HepG2 (cell line): ENCODE measurements around the gene PDE4D. TPM values are rescaled to one million over a fixed set of nuclear protein-coding genes. Genes with fewer than 3 reads are reported as not detected.

Experiments
- ATAC-seq: fragments of 200-7000 bp; cut with Tn5 transposase; 3 replicates; pipeline ENCODE4 v1.9.1; 2020; ENCODE audit warnings: mild to moderate bottlenecking, moderate library complexity
- BruUV-seq: library from RNA; stranded (reverse); fragments of 400-500 nt; replicated peaks from 2 replicates; lab custom pipeline; 2021; lab: Mats Ljungman, UMichigan
- CTCF ChIA-PET: fragments of 300-600 bp; formaldehyde crosslinking; extraction: SDS; loops from one replicate; lab custom pipeline; 2021; ENCODE audit warnings: low total read pairs, inconsistent platforms, low intra/inter-chr PET ratio; lab: Yijun Ruan, JAX
- POLR2A ChIA-PET: fragments of 350-600 bp; sonication (Branson Sonifier 250); formaldehyde crosslinking; loops from one replicate; lab custom pipeline; 2020; ENCODE audit warnings: antibody characterized with exemption, inconsistent platforms; lab: Yijun Ruan, JAX
- DNase-seq: peaks from one replicate; pipeline ENCODE4 v3.0.0-alpha.2; 2015; ENCODE audit warnings: low spot score
- FAIRE-seq: peaks from 3 replicates; lab custom pipeline; 2011; peaks lifted over from hg19 to GRCh38; lab: Jason Lieb, UNC
- H2AFZ ChIP-seq: one replicate; pipeline ENCODE4 v1.6.1; 2011; ENCODE audit warnings: low read length, inconsistent platforms
- H3K27ac ChIP-seq: fragments of 300-600 bp; 3 replicates; pipeline ENCODE4 v1.8.0; 2011; ENCODE audit warnings: mixed run types, mild to moderate bottlenecking, mixed read lengths, low read length, inconsistent platforms; ENCODE audit not compliant: insufficient read depth; ENCODE audit errors: extremely low read length
- H3K27me3 ChIP-seq, 2 experiments: fragments of 200-600 bp in 1 of 2; 2 replicates in 1 of 2; 3 replicates in 1 of 2; pipeline versions ENCODE4 v1.6.0 to v1.8.0; 2011; ENCODE audit warnings: low read length in 2 of 2, mild to moderate bottlenecking in 2 of 2, moderate library complexity in 2 of 2, inconsistent platforms in 1 of 2; ENCODE audit not compliant: insufficient read depth in 2 of 2, control insufficient read depth in 1 of 2
- H3K36me3 ChIP-seq, 2 experiments: fragments of 200-600 bp in 1 of 2; replicated peaks in 1 of 2; 2 replicates in 1 of 2; 3 replicates in 1 of 2; pipeline versions ENCODE4 v1.5.1 to v1.8.0; 2011; ENCODE audit warnings: low read length in 2 of 2, inconsistent platforms in 1 of 2; ENCODE audit not compliant: insufficient read depth in 2 of 2, control insufficient read depth in 1 of 2
- H3K4me1 ChIP-seq: 2 replicates; pipeline ENCODE4 v1.5.1; 2012; ENCODE audit warnings: low read length, inconsistent platforms; ENCODE audit not compliant: insufficient read depth
- H3K4me2 ChIP-seq: 2 replicates; pipeline ENCODE4 v1.6.0; 2011; ENCODE audit warnings: low read depth, low read length, inconsistent platforms
- H3K4me3 ChIP-seq, 3 experiments: fragments of 200-600 bp in 1 of 3; sonication (generic), shearing (Covaris generic) in 1 of 3; replicated peaks in 1 of 3; 2 replicates each; pipeline ENCODE4 v1.5.1; 2011 to 2016; ENCODE audit warnings: low read length in 3 of 3, inconsistent platforms in 2 of 3, low read depth in 2 of 3, mild to moderate bottlenecking in 2 of 3, control low read depth in 1 of 3, mixed read lengths in 1 of 3; ENCODE audit not compliant: insufficient read depth in 1 of 3
- H3K79me2 ChIP-seq: one replicate; pipeline ENCODE4 v1.6.1; 2011; ENCODE audit warnings: low read length, inconsistent platforms; ENCODE audit not compliant: insufficient read depth
- H3K9ac ChIP-seq: 2 replicates; pipeline ENCODE4 v1.6.0; 2011; ENCODE audit warnings: mild to moderate bottlenecking, low read depth, low read length, inconsistent platforms; ENCODE audit not compliant: insufficient read depth
- H3K9me3 ChIP-seq: 2 replicates; pipeline ENCODE4 v1.5.1; 2012; ENCODE audit warnings: mild to moderate bottlenecking, low read length
- H4K20me1 ChIP-seq: 2 replicates; pipeline ENCODE4 v1.6.0; 2011; ENCODE audit warnings: inconsistent platforms, mild to moderate bottlenecking, low read length, moderate library complexity; ENCODE audit not compliant: insufficient read depth
- ATRX ChIP-seq: sonication (generic); formaldehyde crosslinking; IDR thresholded peaks from 2 replicates; pipeline ENCODE4 v1.4.0; 2020; ENCODE audit warnings: missing genetic modification reagents, borderline replicate concordance
- GATAD2A ChIP-seq: IDR thresholded peaks from 2 replicates; pipeline ENCODE4 v1.6.1; 2016
- KDM2A ChIP-seq: sonication (generic); formaldehyde crosslinking; IDR thresholded peaks from 2 replicates; pipeline ENCODE4 v1.4.0; 2020; ENCODE audit warnings: low read depth, missing genetic modification reagents, borderline replicate concordance
- KLF12 ChIP-seq: sonication (generic); formaldehyde crosslinking; IDR thresholded peaks from 2 replicates; pipeline ENCODE4 v1.4.0; 2020; ENCODE audit warnings: missing genetic modification reagents, borderline replicate concordance
- MEF2D ChIP-seq: sonication (generic); formaldehyde crosslinking; IDR thresholded peaks from 2 replicates; pipeline ENCODE4 v1.5.1; 2020; ENCODE audit warnings: mild to moderate bottlenecking, missing genetic modification reagents
- NFKB2 ChIP-seq: sonication (generic); formaldehyde crosslinking; IDR thresholded peaks from 2 replicates; pipeline ENCODE4 v1.4.0; 2020; ENCODE audit warnings: missing genetic modification reagents, borderline replicate concordance
- SALL1 ChIP-seq: sonication (generic); formaldehyde crosslinking; IDR thresholded peaks from 2 replicates; pipeline ENCODE4 v1.8.0; 2022; ENCODE audit warnings: mild to moderate bottlenecking, missing genetic modification reagents
- TSC22D2 ChIP-seq: sonication (generic); formaldehyde crosslinking; IDR thresholded peaks from 2 replicates; pipeline ENCODE4 v1.5.1; 2020; ENCODE audit warnings: missing genetic modification reagents, mild to moderate bottlenecking, borderline replicate concordance
- ZEB1 ChIP-seq: IDR thresholded peaks from 2 replicates; pipeline ENCODE4 v1.6.1; 2012; ENCODE audit warnings: mild to moderate bottlenecking, low read depth, inconsistent platforms; ENCODE audit not compliant: insufficient replicate concordance
- ZFP62 ChIP-seq: sonication (generic); formaldehyde crosslinking; IDR thresholded peaks from 2 replicates; pipeline ENCODE4 v1.4.0; 2020; ENCODE audit warnings: missing genetic modification reagents
- ZNF101 ChIP-seq: sonication (generic); formaldehyde crosslinking; IDR thresholded peaks from 2 replicates; pipeline ENCODE4 v1.4.0; 2020; ENCODE audit warnings: mild to moderate bottlenecking, low read depth, missing genetic modification reagents, borderline replicate concordance
- ZNF652 ChIP-seq: IDR thresholded peaks from 2 replicates; pipeline ENCODE4 v1.6.1; 2016; ENCODE audit warnings: low read depth, borderline replicate concordance
- ZNF841 ChIP-seq: sonication (generic); formaldehyde crosslinking; IDR thresholded peaks from 2 replicates; pipeline ENCODE4 v1.8.1; 2023; ENCODE audit warnings: missing genetic modification reagents, borderline replicate concordance
- ZNF850 ChIP-seq: sonication (generic); formaldehyde crosslinking; conservative IDR thresholded peaks from 2 replicates; pipeline ENCODE4 v1.9.0; 2021; ENCODE audit warnings: mild to moderate bottlenecking, missing genetic modification reagents
- WGBS: methylation state at CpG from one replicate; pipeline ENCODE4 v1.1.6; 2017; ENCODE audit warnings: low lambda C conversion rate; 5-methylcytosine and 5-hydroxymethylcytosine counted together
- in situ Hi-C: cut with HindIII; loops from 2 replicates; pipeline ENCODE4 v1.10.0; 2017; ENCODE audit warnings: low pct_unique_long_range_greater_than_20kb; ENCODE audit not compliant: extremely low pct_ligation_motif_present
- intact Hi-C: fragments of 100-400 bp; cut with micrococcal nuclease; formaldehyde crosslinking; loops from one replicate; pipeline ENCODE4 v1.10.0; 2022; ENCODE audit not compliant: unreplicated experiment
- polyA plus RNA-seq, 8 experiments: library from polyadenylated mRNA; depleted of rRNA in 3 of 8; stranded (reverse) in 7 of 8; unstranded in 1 of 8; fragments of >200 nt; fragmentation: Illumina TruSeq in 4 of 8; extraction: Trizol in 4 of 8; gene quantifications; 2 replicates each; pipeline versions ENCODE4 v1.2.1 to v1.2.3, GENCODE V29; 2011 to 2016; ENCODE audit warnings: low read depth in 4 of 8, missing spikeins in 1 of 8, mixed read lengths in 1 of 8; ENCODE audit not compliant: insufficient read depth in 1 of 8
- total RNA-seq, 5 experiments: library from RNA; depleted of rRNA; stranded (reverse); fragments of >200 nt; fragmentation: Illumina TruSeq; extraction: Trizol; gene quantifications; 2 replicates each; pipeline ENCODE4 v1.2.3, GENCODE V29; 2016; ENCODE audit warnings: low read depth in 1 of 5
- TF ChIP-seq, protein P1 (sequence below): sonication (generic); formaldehyde crosslinking; IDR thresholded peaks from 2 replicates; pipeline ENCODE4 v1.8.0; 2022; ENCODE audit warnings: missing genetic modification reagents, mild to moderate bottlenecking, inconsistent platforms, borderline replicate concordance
- TF ChIP-seq, protein P2 (sequence below): sonication (generic); formaldehyde crosslinking; IDR thresholded peaks from 2 replicates; pipeline ENCODE4 v1.9.0; 2021; ENCODE audit warnings: mild to moderate bottlenecking, missing genetic modification reagents
- TF ChIP-seq, protein P3 (sequence below): IDR thresholded peaks from 2 replicates; pipeline ENCODE4 v1.6.1; 2016; ENCODE audit warnings: low read depth, control low read depth

PDE4D gene
- total and polyA plus RNA-seq, 2 of the 13 experiments (the other 11 are each of a cell fraction or from before 2014, with no cell fraction given) = 7.0 to 12.2 TPM

DNA sequence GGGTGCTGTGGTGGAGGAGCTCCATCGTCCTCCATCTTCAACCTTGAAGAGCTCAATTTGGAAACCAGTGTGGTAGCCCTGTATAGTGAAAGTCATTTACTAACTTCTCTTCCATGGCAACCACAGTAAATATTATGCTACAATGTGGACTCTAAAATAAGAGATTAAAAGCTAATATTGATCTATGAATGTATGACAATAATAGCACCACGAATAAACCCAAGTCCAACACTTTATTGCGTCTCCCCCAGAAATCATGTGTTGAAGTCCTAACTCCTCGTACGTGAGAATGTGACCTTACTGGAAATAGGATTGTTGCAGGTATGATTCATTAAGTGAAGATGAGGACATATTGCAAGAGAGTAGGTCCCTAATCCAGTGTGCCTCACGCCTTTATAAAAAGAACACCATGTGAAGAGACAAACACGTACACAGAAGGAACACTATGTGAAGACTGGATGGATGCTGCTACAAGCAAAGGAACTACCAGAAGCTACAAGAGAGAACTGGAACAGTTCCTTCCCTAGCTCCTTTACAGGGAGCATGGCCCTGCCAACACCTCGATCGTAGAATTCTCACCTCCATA lies 276.2 kb downstream of the PDE4D start:
- ChIA-PET CTCF (no interaction called here), POLR2A (no interaction called here)
- no peak for FAIRE-seq
- TF ChIP-seq, protein P1, sequence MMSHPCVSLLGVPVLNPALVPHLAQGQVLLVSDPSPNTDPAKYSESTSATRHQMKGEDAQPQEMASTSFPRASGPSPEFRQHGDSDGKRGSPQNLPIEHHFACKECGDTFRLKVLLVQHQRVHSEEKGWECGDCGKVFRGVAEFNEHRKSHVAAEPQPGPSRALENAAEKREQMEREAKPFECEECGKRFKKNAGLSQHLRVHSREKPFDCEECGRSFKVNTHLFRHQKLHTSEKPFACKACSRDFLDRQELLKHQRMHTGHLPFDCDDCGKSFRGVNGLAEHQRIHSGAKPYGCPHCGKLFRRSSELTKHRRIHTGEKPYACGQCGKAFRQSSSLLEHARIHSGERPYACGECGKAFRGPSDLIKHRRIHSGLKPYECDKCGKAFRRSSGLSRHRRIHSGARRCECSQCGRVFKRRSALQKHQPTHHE = no peak
- TF ChIP-seq ATRX (CRISPR knock-in tag) (no peak), MEF2D (CRISPR knock-in tag) (no peak), SALL1 (no peak), KLF12 (CRISPR knock-in tag) (no peak), ZNF841 (CRISPR knock-in tag) (no peak), GATAD2A (CRISPR knock-in tag) (no peak), TSC22D2 (CRISPR knock-in tag) (no peak), ZNF101 (CRISPR knock-in tag) (no peak), ZFP62 (CRISPR knock-in tag) (no peak), ZNF652 (CRISPR knock-in tag) (no peak), NFKB2 (CRISPR knock-in tag) (no peak), ZNF850 (CRISPR knock-in tag) (no peak), ZEB1 (no peak), KDM2A (no peak)
- TF ChIP-seq, protein P2, sequence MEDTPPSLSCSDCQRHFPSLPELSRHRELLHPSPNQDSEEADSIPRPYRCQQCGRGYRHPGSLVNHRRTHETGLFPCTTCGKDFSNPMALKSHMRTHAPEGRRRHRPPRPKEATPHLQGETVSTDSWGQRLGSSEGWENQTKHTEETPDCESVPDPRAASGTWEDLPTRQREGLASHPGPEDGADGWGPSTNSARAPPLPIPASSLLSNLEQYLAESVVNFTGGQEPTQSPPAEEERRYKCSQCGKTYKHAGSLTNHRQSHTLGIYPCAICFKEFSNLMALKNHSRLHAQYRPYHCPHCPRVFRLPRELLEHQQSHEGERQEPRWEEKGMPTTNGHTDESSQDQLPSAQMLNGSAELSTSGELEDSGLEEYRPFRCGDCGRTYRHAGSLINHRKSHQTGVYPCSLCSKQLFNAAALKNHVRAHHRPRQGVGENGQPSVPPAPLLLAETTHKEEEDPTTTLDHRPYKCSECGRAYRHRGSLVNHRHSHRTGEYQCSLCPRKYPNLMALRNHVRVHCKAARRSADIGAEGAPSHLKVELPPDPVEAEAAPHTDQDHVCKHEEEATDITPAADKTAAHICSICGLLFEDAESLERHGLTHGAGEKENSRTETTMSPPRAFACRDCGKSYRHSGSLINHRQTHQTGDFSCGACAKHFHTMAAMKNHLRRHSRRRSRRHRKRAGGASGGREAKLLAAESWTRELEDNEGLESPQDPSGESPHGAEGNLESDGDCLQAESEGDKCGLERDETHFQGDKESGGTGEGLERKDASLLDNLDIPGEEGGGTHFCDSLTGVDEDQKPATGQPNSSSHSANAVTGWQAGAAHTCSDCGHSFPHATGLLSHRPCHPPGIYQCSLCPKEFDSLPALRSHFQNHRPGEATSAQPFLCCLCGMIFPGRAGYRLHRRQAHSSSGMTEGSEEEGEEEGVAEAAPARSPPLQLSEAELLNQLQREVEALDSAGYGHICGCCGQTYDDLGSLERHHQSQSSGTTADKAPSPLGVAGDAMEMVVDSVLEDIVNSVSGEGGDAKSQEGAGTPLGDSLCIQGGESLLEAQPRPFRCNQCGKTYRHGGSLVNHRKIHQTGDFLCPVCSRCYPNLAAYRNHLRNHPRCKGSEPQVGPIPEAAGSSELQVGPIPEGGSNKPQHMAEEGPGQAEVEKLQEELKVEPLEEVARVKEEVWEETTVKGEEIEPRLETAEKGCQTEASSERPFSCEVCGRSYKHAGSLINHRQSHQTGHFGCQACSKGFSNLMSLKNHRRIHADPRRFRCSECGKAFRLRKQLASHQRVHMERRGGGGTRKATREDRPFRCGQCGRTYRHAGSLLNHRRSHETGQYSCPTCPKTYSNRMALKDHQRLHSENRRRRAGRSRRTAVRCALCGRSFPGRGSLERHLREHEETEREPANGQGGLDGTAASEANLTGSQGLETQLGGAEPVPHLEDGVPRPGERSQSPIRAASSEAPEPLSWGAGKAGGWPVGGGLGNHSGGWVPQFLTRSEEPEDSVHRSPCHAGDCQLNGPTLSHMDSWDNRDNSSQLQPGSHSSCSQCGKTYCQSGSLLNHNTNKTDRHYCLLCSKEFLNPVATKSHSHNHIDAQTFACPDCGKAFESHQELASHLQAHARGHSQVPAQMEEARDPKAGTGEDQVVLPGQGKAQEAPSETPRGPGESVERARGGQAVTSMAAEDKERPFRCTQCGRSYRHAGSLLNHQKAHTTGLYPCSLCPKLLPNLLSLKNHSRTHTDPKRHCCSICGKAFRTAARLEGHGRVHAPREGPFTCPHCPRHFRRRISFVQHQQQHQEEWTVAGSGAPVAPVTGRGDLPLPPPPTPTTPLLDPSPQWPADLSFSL (CRISPR knock-in tag) = no peak
- TF ChIP-seq, protein P3, sequence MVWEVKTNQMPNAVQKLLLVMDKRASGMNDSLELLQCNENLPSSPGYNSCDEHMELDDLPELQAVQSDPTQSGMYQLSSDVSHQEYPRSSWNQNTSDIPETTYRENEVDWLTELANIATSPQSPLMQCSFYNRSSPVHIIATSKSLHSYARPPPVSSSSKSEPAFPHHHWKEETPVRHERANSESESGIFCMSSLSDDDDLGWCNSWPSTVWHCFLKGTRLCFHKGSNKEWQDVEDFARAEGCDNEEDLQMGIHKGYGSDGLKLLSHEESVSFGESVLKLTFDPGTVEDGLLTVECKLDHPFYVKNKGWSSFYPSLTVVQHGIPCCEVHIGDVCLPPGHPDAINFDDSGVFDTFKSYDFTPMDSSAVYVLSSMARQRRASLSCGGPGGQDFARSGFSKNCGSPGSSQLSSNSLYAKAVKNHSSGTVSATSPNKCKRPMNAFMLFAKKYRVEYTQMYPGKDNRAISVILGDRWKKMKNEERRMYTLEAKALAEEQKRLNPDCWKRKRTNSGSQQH (CRISPR knock-in tag) = no peak

More for the DNA sequence above, 276.2 kb downstream of the PDE4D start:
- ATAC-seq (no peak), DNase-seq (no peak)
- no peak overlapping the region for H2AFZ ChIP-seq
- no peaks in the 10 kb centered on the region for H3K9me3 ChIP-seq
- intact Hi-C loops (no loop called here), in situ Hi-C loops (no loop called here)
- no peak overlapping the region for H3K4me3 ChIP-seq
- no TSS peak for BruUV-seq
- no peak overlapping the region for H3K9ac ChIP-seq
- no peak overlapping the region for H3K27ac ChIP-seq
- no peaks in the 10 kb centered on the region for H3K27me3 ChIP-seq
- H3K4me1 ChIP-seq = no peaks in the 10 kb centered on the region
- 77% methylated on average over 7 of the region's 9 CpGs for WGBS
- no peak overlapping the region for H3K4me2 ChIP-seq
- no peaks in the 10 kb centered on the region for H3K79me2 ChIP-seq
- no peaks in the 10 kb centered on the region for H4K20me1 ChIP-seq
- no peaks in the 10 kb centered on the region for H3K36me3 ChIP-seq
